Epithelial cell of esophagus (primary cell): Measurements from ENCODE around the gene ERC2.

Experiments
- DNase-seq: peaks from one replicate; pipeline ENCODE4 v3.0.0; 2010; ENCODE audit warnings: low read depth
- H3K4me3 ChIP-seq: 2 replicates; pipeline ENCODE4 v1.5.1; 2011; ENCODE audit warnings: mild to moderate bottlenecking, low read length, control low read depth
- TF ChIP-seq, protein P1 (sequence below): IDR thresholded peaks from 2 replicates; pipeline ENCODE4 v1.5.1; 2011; ENCODE audit warnings: low read depth, mild to moderate bottlenecking, low read length, control low read depth, inconsistent platforms; ENCODE audit not compliant: insufficient read depth; ENCODE audit errors: missing control alignments

Gene ERC2

GRCh38 chr3:56107157-56107556 lies 361.1 kb downstream of the ERC2 start:
- no peak for DNase-seq
- H3K4me3 ChIP-seq, result no peak overlapping the region
- TF ChIP-seq, protein P1, sequence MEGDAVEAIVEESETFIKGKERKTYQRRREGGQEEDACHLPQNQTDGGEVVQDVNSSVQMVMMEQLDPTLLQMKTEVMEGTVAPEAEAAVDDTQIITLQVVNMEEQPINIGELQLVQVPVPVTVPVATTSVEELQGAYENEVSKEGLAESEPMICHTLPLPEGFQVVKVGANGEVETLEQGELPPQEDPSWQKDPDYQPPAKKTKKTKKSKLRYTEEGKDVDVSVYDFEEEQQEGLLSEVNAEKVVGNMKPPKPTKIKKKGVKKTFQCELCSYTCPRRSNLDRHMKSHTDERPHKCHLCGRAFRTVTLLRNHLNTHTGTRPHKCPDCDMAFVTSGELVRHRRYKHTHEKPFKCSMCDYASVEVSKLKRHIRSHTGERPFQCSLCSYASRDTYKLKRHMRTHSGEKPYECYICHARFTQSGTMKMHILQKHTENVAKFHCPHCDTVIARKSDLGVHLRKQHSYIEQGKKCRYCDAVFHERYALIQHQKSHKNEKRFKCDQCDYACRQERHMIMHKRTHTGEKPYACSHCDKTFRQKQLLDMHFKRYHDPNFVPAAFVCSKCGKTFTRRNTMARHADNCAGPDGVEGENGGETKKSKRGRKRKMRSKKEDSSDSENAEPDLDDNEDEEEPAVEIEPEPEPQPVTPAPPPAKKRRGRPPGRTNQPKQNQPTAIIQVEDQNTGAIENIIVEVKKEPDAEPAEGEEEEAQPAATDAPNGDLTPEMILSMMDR, result no peak

GRCh38 chr3:56102032-56102431 lies 366.2 kb downstream of the ERC2 start:
- DNase-seq, result no peak
- TF ChIP-seq, protein P1, result no peak
- H3K4me3 ChIP-seq, result no peak overlapping the region

GRCh38 chr3:56101576-56101975 lies 366.7 kb downstream of the ERC2 start:
- no peak for DNase-seq
- TF ChIP-seq, protein P1, result no peak
- H3K4me3 ChIP-seq, result no peak overlapping the region

DNA sequence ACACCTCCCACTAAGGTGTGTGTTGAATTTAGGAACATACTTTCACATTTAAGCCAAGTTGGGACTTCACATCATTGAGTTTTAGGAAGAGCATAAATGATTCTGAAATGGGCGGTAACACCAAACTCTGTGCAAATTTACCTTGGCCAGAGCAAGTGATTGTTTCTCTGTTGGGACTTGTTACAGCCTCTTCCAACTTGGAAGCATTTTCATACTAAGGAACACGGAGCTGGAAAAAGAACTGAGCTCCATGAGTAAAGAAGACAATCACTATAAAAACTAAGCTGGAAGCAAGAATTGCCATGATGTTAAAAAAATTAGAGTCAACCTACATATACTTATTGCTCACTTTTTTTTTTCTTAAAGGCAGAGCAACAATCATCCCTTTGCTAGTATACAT lies 371.3 kb downstream of the ERC2 start:
- TF ChIP-seq, protein P1, result no peak
- no peak for DNase-seq
- no peak overlapping the region for H3K4me3 ChIP-seq

- DNase-seq, result no peak
- no peak overlapping the region for H3K4me3 ChIP-seq
These were observed 374.1 kb downstream of the ERC2 start for GRCh38 chr3:56094170-56094569.

GRCh38 chr3:56089739-56090138 lies 378.5 kb downstream of the ERC2 start:
- H3K4me3 ChIP-seq, result no peak overlapping the region
- DNase-seq, result no peak
- TF ChIP-seq, protein P1, result no peak

More at GRCh38 chr3:56094170-56094569, 374.1 kb downstream of the ERC2 start:
- TF ChIP-seq, protein P1, result no peak

DNA sequence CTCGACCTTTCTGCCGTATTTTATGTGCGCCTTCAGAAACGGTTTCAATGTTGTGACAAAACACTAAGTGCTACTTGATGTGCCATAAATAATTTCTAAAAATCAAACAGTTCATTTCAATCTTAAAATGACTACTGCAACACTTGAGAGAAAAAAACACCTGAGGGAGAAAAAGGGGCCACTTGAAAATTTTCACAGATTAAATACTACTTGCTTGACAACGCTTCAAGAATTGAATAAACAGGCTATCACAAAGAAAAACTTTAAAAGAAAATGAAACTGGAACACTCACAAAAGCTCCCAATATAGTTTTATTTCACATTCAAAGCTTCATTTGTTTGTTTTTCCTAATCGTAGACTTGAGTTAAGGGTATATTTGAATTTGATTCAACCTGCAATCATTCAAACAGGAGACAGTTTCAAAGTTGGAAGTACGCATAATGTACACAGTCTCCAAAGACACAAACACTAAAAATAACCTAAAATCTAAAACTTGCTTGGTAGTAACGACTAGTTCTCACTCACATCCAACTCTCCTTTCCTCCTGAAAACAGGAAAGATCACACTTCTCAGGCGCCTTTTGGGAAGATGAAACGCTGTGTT lies 380.7 kb downstream of the ERC2 start:
- no peak overlapping the region for H3K4me3 ChIP-seq
- no peak for DNase-seq
- TF ChIP-seq, protein P1, result no peak
